Hepatocyte (in vitro differentiated cells): ENCODE data around the gene FRZB. TPM values are rescaled to one million over a fixed set of nuclear protein-coding genes. Genes with fewer than 3 reads are reported as not detected.
A peak's percentile ranks its signal among the peaks of the same experiment; 100 is the strongest.

ENCODE experiments used
- DNase-seq: peaks from one replicate; pipeline ENCODE4 v3.0.0-alpha.2; 2016; ENCODE audit warnings: low spot score
- H2AFZ ChIP-seq: fragments of 200-600 bp; sonication (generic); 2 replicates; pipeline ENCODE4 v1.6.0; 2016; ENCODE audit warnings: antibody characterized with exemption, mild to moderate bottlenecking
- H3K27ac ChIP-seq: fragments of 200-600 bp; sonication (generic); 2 replicates; pipeline ENCODE4 v1.5.1; 2016; ENCODE audit warnings: mild to moderate bottlenecking
- H3K27me3 ChIP-seq: fragments of 200-600 bp; sonication (generic); 2 replicates; pipeline ENCODE4 v1.6.1; 2016
- H3K36me3 ChIP-seq: fragments of 200-600 bp; sonication (generic); replicated peaks from 2 replicates; pipeline ENCODE4 v1.5.1; 2016; ENCODE audit warnings: low read depth; ENCODE audit not compliant: insufficient read depth
- H3K4me1 ChIP-seq: fragments of 200-600 bp; sonication (generic); 2 replicates; pipeline ENCODE4 v1.5.1; 2016; ENCODE audit warnings: mild to moderate bottlenecking, moderate library complexity; ENCODE audit not compliant: insufficient read depth
- H3K4me2 ChIP-seq: fragments of 200-600 bp; sonication (generic); 2 replicates; pipeline ENCODE4 v1.6.0; 2016
- H3K4me3 ChIP-seq: fragments of 200-600 bp; sonication (generic); 2 replicates; pipeline ENCODE4 v1.5.1; 2016; ENCODE audit warnings: mild to moderate bottlenecking
- H3K79me2 ChIP-seq: fragments of 200-600 bp; sonication (generic); 2 replicates; pipeline ENCODE4 v1.6.0; 2017; ENCODE audit warnings: mild to moderate bottlenecking
- H3K9me2 ChIP-seq: fragments of 200-600 bp; sonication (generic); replicated peaks from 2 replicates; pipeline ENCODE4 v1.6.0; 2017; ENCODE audit warnings: mild to moderate bottlenecking; ENCODE audit not compliant: insufficient read depth
- H3K9me3 ChIP-seq: fragments of 200-600 bp; sonication (generic); 2 replicates; pipeline ENCODE4 v1.5.1; 2016; ENCODE audit warnings: low read depth, mild to moderate bottlenecking
- H4K20me1 ChIP-seq: fragments of 200-600 bp; sonication (generic); 2 replicates; pipeline ENCODE4 v1.6.0; 2016; ENCODE audit warnings: mild to moderate bottlenecking; ENCODE audit not compliant: insufficient read depth, poor library complexity, severe bottlenecking
- EZH2 ChIP-seq: fragments of 200-600 bp; sonication (generic); IDR thresholded peaks from 2 replicates; pipeline ENCODE4 v1.6.1; 2016; ENCODE audit warnings: antibody characterized with exemption, mild to moderate bottlenecking, borderline replicate concordance
- EZH2phosphoT487 ChIP-seq: fragments of 200-600 bp; sonication (generic); IDR thresholded peaks from one replicate; pipeline ENCODE4 v1.6.1; 2018; ENCODE audit warnings: antibody characterized with exemption, mild to moderate bottlenecking, low read depth, moderate library complexity; ENCODE audit not compliant: unreplicated experiment, severe bottlenecking
- WGBS: methylation state at CpG from one replicate; pipeline ENCODE4 v1.1.6; 2016; ENCODE audit warnings: low lambda C conversion rate; ENCODE audit errors: missing lambda C conversion rate; 5-methylcytosine and 5-hydroxymethylcytosine counted together
- polyA plus RNA-seq: library from polyadenylated mRNA; unstranded; fragments of >200 nt; fragmentation: Nextera tagmentation; extraction: Ambion mirVana; gene quantifications from 2 replicates; pipeline ENCODE4 v1.2.1, GENCODE V29; 2016
- total RNA-seq: library from RNA; depleted of rRNA; stranded (reverse); fragments of >200 nt; gene quantifications from 2 replicates; pipeline ENCODE4 v1.2.3, GENCODE V29; 2014
- TF ChIP-seq, protein P1 (sequence below): fragments of 200-600 bp; sonication (generic); IDR thresholded peaks from 2 replicates; pipeline ENCODE4 v1.5.1; 2016; ENCODE audit warnings: antibody characterized with exemption, mild to moderate bottlenecking; ENCODE audit not compliant: poor library complexity

The FRZB gene
- total and polyA plus RNA-seq, 2 experiments from 2014 or later: 118 to 375 TPM

- H3K36me3 ChIP-seq: no peaks in the 10 kb centered on the region
- H3K4me1 ChIP-seq: peaks cover 13% of the 10 kb centered on the region
- no peak overlapping the region for H3K27ac ChIP-seq
- no peaks in the 10 kb centered on the region for H3K79me2 ChIP-seq
- H3K9me3 ChIP-seq: no peaks in the 10 kb centered on the region
- H3K4me3 ChIP-seq: no peak overlapping the region
- H3K4me2 ChIP-seq: no peak overlapping the region
- H3K27me3 ChIP-seq: no peaks in the 10 kb centered on the region
- no peaks in the 10 kb centered on the region for H3K9me2 ChIP-seq
- no peak overlapping the region for H2AFZ ChIP-seq
- no peaks in the 10 kb centered on the region for H4K20me1 ChIP-seq
- DNase-seq: no peak
- TF ChIP-seq EZH2phosphoT487 (no peak), EZH2 (no peak)
- TF ChIP-seq, protein P1, sequence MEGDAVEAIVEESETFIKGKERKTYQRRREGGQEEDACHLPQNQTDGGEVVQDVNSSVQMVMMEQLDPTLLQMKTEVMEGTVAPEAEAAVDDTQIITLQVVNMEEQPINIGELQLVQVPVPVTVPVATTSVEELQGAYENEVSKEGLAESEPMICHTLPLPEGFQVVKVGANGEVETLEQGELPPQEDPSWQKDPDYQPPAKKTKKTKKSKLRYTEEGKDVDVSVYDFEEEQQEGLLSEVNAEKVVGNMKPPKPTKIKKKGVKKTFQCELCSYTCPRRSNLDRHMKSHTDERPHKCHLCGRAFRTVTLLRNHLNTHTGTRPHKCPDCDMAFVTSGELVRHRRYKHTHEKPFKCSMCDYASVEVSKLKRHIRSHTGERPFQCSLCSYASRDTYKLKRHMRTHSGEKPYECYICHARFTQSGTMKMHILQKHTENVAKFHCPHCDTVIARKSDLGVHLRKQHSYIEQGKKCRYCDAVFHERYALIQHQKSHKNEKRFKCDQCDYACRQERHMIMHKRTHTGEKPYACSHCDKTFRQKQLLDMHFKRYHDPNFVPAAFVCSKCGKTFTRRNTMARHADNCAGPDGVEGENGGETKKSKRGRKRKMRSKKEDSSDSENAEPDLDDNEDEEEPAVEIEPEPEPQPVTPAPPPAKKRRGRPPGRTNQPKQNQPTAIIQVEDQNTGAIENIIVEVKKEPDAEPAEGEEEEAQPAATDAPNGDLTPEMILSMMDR: no peak
Measured at GRCh38 chr2:182831101-182831500, 35.3 kb downstream of the FRZB start.

DNA sequence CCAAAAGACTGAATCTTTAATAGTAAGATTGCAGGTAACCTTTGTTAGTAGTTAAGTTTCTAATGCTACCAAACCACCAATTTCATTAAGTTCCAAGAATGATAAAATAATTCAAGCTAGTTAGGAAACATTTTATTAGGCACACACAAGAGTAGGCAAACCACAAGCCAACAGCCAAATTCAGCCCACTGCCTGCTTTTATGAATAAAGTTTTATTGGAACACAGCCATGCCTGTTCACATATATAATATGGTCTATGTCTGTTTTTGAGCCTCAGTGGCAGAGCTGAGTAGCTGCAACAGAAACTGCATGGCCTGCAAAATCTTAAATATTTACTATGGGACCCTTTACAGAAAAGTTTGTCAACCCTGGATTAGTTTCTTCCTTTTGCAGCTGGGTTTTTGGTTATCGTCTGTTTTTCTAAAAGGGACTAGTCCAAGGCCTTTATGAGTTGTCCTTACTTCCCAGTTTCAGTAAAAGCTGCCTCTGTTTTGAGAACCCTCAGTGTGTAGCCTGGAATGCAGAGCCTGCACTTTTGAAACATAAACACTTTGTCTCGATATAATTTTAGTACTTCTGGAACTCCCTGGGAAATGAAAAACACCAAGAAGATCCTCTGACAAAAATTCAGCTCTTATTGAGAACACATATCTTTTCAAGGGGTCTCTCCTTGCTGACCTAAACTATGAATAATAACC is 39.1 kb downstream of the FRZB start:
- Histone ChIP-seq H2AFZ (no peak overlapping the region), H3K4me1 (peaks cover 12% of the 10 kb centered on the region), H3K36me3 (no peaks in the 10 kb centered on the region), H3K27ac (peak overlapping the region; percentile 12), H3K9me3 (no peaks in the 10 kb centered on the region), H3K4me2 (peak overlapping the region; percentile 5), H3K79me2 (no peaks in the 10 kb centered on the region), H3K4me3 (no peak overlapping the region), H3K9me2 (no peaks in the 10 kb centered on the region), H4K20me1 (no peaks in the 10 kb centered on the region), H3K27me3 (no peaks in the 10 kb centered on the region)
- TF ChIP-seq EZH2 (no peak), EZH2phosphoT487 (no peak)
- TF ChIP-seq, protein P1: no peak
- WGBS: 67% methylated on average over 2 of the region's 2 CpGs
- DNase-seq: no peak

GRCh38 chr2:182826496-182826895 is 39.9 kb downstream of the FRZB start:
- 89% methylated on average over 3 of the region's 3 CpGs for WGBS
- no peaks in the 10 kb centered on the region for H3K27me3 ChIP-seq
- H3K36me3 ChIP-seq: no peaks in the 10 kb centered on the region
- no peaks in the 10 kb centered on the region for H3K79me2 ChIP-seq
- H3K9me2 ChIP-seq: no peaks in the 10 kb centered on the region
- no peak for DNase-seq
- no peak overlapping the region for H2AFZ ChIP-seq
- H4K20me1 ChIP-seq: no peaks in the 10 kb centered on the region
- TF ChIP-seq EZH2phosphoT487 (no peak), EZH2 (no peak)
- TF ChIP-seq, protein P1: no peak
- H3K4me2 ChIP-seq: peak overlapping the region; percentile 48
- no peaks in the 10 kb centered on the region for H3K9me3 ChIP-seq
- H3K4me1 ChIP-seq: peaks cover 12% of the 10 kb centered on the region
- H3K27ac ChIP-seq: no peak overlapping the region
- H3K4me3 ChIP-seq: no peak overlapping the region
